ENCODE results near the gene RHOA. TPM values are rescaled to one million over a fixed set of nuclear protein-coding genes. Genes with fewer than 3 reads are reported as not detected.

The RHOA gene
- total and polyA plus RNA-seq, 2 of the 8 experiments (the other 6 are each of a cell fraction or from before 2014, with no cell fraction given), result 176 to 397 TPM

- Histone ChIP-seq H3K79me2 (ENCODE audit: control insufficient read depth in 1 of 2, insufficient read depth in 2 of 2, low read length in 2 of 2) (peaks cover 7 to 94% of the 10 kb centered on the region in 2 experiments), H3K9me3 (ENCODE audit: insufficient read depth in 2 of 2, low read depth in 1 of 2, low read length in 1 of 2) (no peaks in the 10 kb centered on the region), H2BK120ac (replicated peaks; ENCODE audit: low read depth, low read length) (no peak overlapping the region), H3K9ac (replicated peaks in 1 of 4; ENCODE audit: extremely low read depth in 1 of 4, low read depth in 3 of 4, low read length in 3 of 4) (no peak overlapping the region), H3K56ac (replicated peaks; ENCODE audit: insufficient read length, low read depth, low read length) (no peak overlapping the region), H3K4me2 (ENCODE audit: insufficient read depth in 1 of 2, low read depth in 2 of 2, low read length in 2 of 2) (no peak overlapping the region), H3K4ac (replicated peaks; ENCODE audit: insufficient read length, low read depth, low read length) (no peak overlapping the region), H4K91ac (replicated peaks; ENCODE audit: insufficient read length, low read length) (no peak overlapping the region), H3K23ac (ENCODE audit: insufficient read length) (no peak overlapping the region), H3K27ac (ENCODE audit: low read depth, low read length) (no peak overlapping the region), H4K20me1 (replicated peaks in 1 of 2; ENCODE audit: control insufficient read depth in 1 of 2, insufficient read depth in 2 of 2, low read length in 2 of 2) (peaks cover 6 to 19% of the 10 kb centered on the region in 2 experiments), H2AFZ (ENCODE audit: low read length) (no peak overlapping the region), H3K27me3 (replicated peaks in 1 of 4; ENCODE audit: control insufficient read depth in 3 of 4, extremely low read depth in 1 of 4, insufficient read depth in 3 of 4, low read length in 3 of 4) (no peaks in the 10 kb centered on the region), H2BK20ac (ENCODE audit: low read length) (no peak overlapping the region), H2BK12ac (ENCODE audit: low read depth, low read length) (no peak overlapping the region), H3K14ac (ENCODE audit: insufficient read length) (no peak overlapping the region), H3K18ac (ENCODE audit: extremely low read depth, low read length) (no peak overlapping the region), H3K79me1 (ENCODE audit: low read depth, low read length) (peaks cover 10% of the 10 kb centered on the region), H3K4me3 (ENCODE audit: extremely low read depth in 1 of 4, insufficient read depth in 2 of 4, low read depth in 3 of 4, low read length in 4 of 4) (no peak overlapping the region), H2BK15ac (ENCODE audit: low read length) (no peak overlapping the region), H2BK5ac (ENCODE audit: low read depth, low read length) (no peak overlapping the region), H3K36me3 (ENCODE audit: control insufficient read depth in 2 of 4, insufficient read depth in 4 of 4, low read length in 3 of 4) (no peaks in the 10 kb centered on the region; a peak in 1 of 8 replicates), H4K8ac (ENCODE audit: extremely low read depth, insufficient read depth, low read length) (no peak overlapping the region), H4K5ac (ENCODE audit: insufficient read length, low read depth, low read length) (no peak overlapping the region), H3K23me2 (ENCODE audit: low read depth, low read length) (0 out of 2 replicates have a peak, but pooled peaks cover 2% of the 10 kb centered on the region), H3K4me1 (replicated peaks in 1 of 4; ENCODE audit: control insufficient read depth in 3 of 4, insufficient read depth in 4 of 4, low read length in 3 of 4) (no peaks in the 10 kb centered on the region), H2AK5ac (ENCODE audit: low read depth, low read length) (no peak overlapping the region)
- FAIRE-seq (no peak), DNase-seq (ENCODE audit: low read depth in 1 of 2, low spot score in 2 of 2) (no peak)
- 94% methylated on average over 2 of the region's 2 CpGs; no CpG with 5 or more reads in 1 of the 2 experiments for WGBS, 2 experiments (ENCODE audit: extremely low coverage in 1 of 2, insufficient coverage in 1 of 2, insufficient read length in 1 of 2, insufficient replicate concordance in 2 of 2, low coverage in 1 of 2, low lambda C conversion rate in 2 of 2, missing lambda C conversion rate in 1 of 2)
- ChIA-PET CTCF (ENCODE audit: partially characterized antibody) (interaction anchor here (1.6 kb wide), 1 partner anchor 91 kb away, joined by 4 read pairs; no protein-coding TSS in a partner anchor), POLR2A (ENCODE audit: partially characterized antibody) (interaction anchor here (1.0 kb wide), 1 partner anchor 24 kb away, joined by 4 read pairs; the partner anchor contains the start of genes RHOA and TCTA)
- no peak for TF ChIP-seq SIX5 (IDR thresholded peaks at IDR 0.05; ENCODE audit: low read depth, low read length)
- TF ChIP-seq TBP (IDR thresholded peaks at IDR 0.05; ENCODE audit: low read depth, low read length), result no peak
- no peak for TF ChIP-seq SIRT6 (IDR thresholded peaks at IDR 0.05; ENCODE audit: low read length)
- TF ChIP-seq, protein P1, sequence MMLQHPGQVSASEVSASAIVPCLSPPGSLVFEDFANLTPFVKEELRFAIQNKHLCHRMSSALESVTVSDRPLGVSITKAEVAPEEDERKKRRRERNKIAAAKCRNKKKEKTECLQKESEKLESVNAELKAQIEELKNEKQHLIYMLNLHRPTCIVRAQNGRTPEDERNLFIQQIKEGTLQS (IDR thresholded peaks at IDR 0.05; ENCODE audit: insufficient read depth, low read depth, low read length), result no peak
- TF ChIP-seq CREB1 (IDR thresholded peaks at IDR 0.05), result no peak
- TF ChIP-seq POU5F1 (IDR thresholded peaks at IDR 0.05; ENCODE audit: low read depth, low read length), result no peak
- TF ChIP-seq TCF12 (IDR thresholded peaks at IDR 0.05; ENCODE audit: low read depth, low read length), result no peak
- no peak for TF ChIP-seq SUZ12 (IDR thresholded peaks at IDR 0.05; ENCODE audit: low read length)
- TF ChIP-seq EGR1 (IDR thresholded peaks at IDR 0.05; ENCODE audit: borderline replicate concordance, low read depth, low read length), result no peak
These were observed 24.1 kb downstream of the RHOA start for GRCh38 chr3:49387721-49388120.
